T47D (cell line): ENCODE data around the gene VENTX.

Experiments used
- DNase-seq, 2 experiments: peaks; one replicate each; pipeline versions ENCODE4 v3.0.0 to v3.0.0-alpha.2; 2011 to 2012; ENCODE audit warnings: low read depth in 1 of 2, low spot score in 1 of 2
- JUND ChIP-seq: IDR thresholded peaks from 2 replicates; pipeline ENCODE4 v1.6.1; 2012; ENCODE audit warnings: low read depth
- in situ Hi-C: cut with HindIII; loops from 2 replicates; pipeline ENCODE4 v1.10.0; 2016; ENCODE audit warnings: low sequenced_read_pairs, low pct_unique_long_range_greater_than_20kb

The VENTX gene

GRCh38 chr10:133237588-133238465, at the start of gene VENTX:
Gene VENTX, plus strand, starts transcription at chr10:133237855. Its CDS starts 60 bp downstream, at chr10:133237915.
- in situ Hi-C loops: no loop called here
- TF ChIP-seq JUND: no peak
- DNase-seq: no peak

- in situ Hi-C loops: no loop called here
- no peak for TF ChIP-seq JUND
- DNase-seq: no peak
Measured at GRCh38 chr10:133187906-133188681, 49.6 kb upstream of the VENTX start.

- no peak for DNase-seq
- in situ Hi-C loops: no loop called here
- no peak for TF ChIP-seq JUND
Measured at GRCh38 chr10:133189256-133189655, 48.4 kb upstream of the VENTX start.

GRCh38 chr10:133189726-133190125, 47.9 kb upstream of the VENTX start:
- no peak for TF ChIP-seq JUND
- in situ Hi-C loops: no loop called here
- no peak for DNase-seq

GRCh38 chr10:133190225-133190624, 47.4 kb upstream of the VENTX start:
- in situ Hi-C loops: no loop called here
- no peak for DNase-seq
- no peak for TF ChIP-seq JUND

- in situ Hi-C loops: no loop called here
- DNase-seq: no peak
- TF ChIP-seq JUND: no peak
Measured at GRCh38 chr10:133191651-133192050, 46.0 kb upstream of the VENTX start.

GRCh38 chr10:133194151-133194550, 43.5 kb upstream of the VENTX start:
- in situ Hi-C loops: no loop called here
- TF ChIP-seq JUND: no peak
- no peak for DNase-seq

- TF ChIP-seq JUND: no peak
- in situ Hi-C loops: no loop called here
- DNase-seq: no peak
Measured at GRCh38 chr10:133195096-133195495, 42.6 kb upstream of the VENTX start.

- DNase-seq: no peak
- in situ Hi-C loops: no loop called here
- TF ChIP-seq JUND: no peak
Measured at GRCh38 chr10:133195611-133196010, 42.0 kb upstream of the VENTX start.

- TF ChIP-seq JUND: no peak
- in situ Hi-C loops: no loop called here
- DNase-seq: no peak
Measured at GRCh38 chr10:133196221-133196915, 41.3 kb upstream of the VENTX start.

- in situ Hi-C loops: no loop called here
- no peak for TF ChIP-seq JUND
- DNase-seq: no peak
Measured at GRCh38 chr10:133196936-133197758, 40.5 kb upstream of the VENTX start.

GRCh38 chr10:133197786-133198185, 39.9 kb upstream of the VENTX start:
- no peak for TF ChIP-seq JUND
- no peak for DNase-seq
- in situ Hi-C loops: no loop called here
